HK-2 (cell line): ENCODE measurements around the gene GPS1.

ENCODE experiments used
- DNase-seq: peaks from one replicate; pipeline ENCODE4 v3.0.0-alpha.2; 2018; ENCODE audit not compliant: unreplicated experiment

Gene GPS1

GRCh38 chr17:82014971-82015310 lies 36.8 kb upstream of the GPS1 start:
- DNase-seq = no peak

- no peak for DNase-seq
These were observed 36.3 kb upstream of the GPS1 start for GRCh38 chr17:82015311-82015971.

GRCh38 chr17:82016061-82016874 lies 35.4 kb upstream of the GPS1 start:
- DNase-seq = no peak

- no peak for DNase-seq
These were observed 34.7 kb upstream of the GPS1 start for GRCh38 chr17:82016875-82017459.

- DNase-seq = no peak
These were observed 34.0 kb upstream of the GPS1 start for GRCh38 chr17:82017612-82018151.

GRCh38 chr17:82018152-82018988 lies 33.3 kb upstream of the GPS1 start:
- DNase-seq = no peak

GRCh38 chr17:82018989-82019689 lies 32.6 kb upstream of the GPS1 start:
- DNase-seq = no peak

GRCh38 chr17:82019690-82020571 lies 31.8 kb upstream of the GPS1 start:
- DNase-seq = peak; percentile 68

- DNase-seq = no peak
These were observed 31.1 kb upstream of the GPS1 start for GRCh38 chr17:82020572-82021106.

- DNase-seq = peak; percentile 76
These were observed 30.4 kb upstream of the GPS1 start for GRCh38 chr17:82021107-82021899.

GRCh38 chr17:82021900-82022309 lies 29.8 kb upstream of the GPS1 start:
- peak; percentile 33 for DNase-seq

- no peak for DNase-seq
These were observed 29.3 kb upstream of the GPS1 start, which contains the start of gene CENPX for GRCh38 chr17:82022310-82022980. Gene CENPX (minus strand): TSS chr17:82022878. CDS start chr17:82022861, 17 bp downstream.

GRCh38 chr17:82022981-82023446 lies 28.7 kb upstream of the GPS1 start, which contains the start of gene LRRC45:
Gene LRRC45 (plus strand): TSS chr17:82023305. CDS start chr17:82023644, 339 bp downstream.
- DNase-seq = peak; percentile 100

- peak; percentile 48 for DNase-seq
These were observed 28.1 kb upstream of the GPS1 start for GRCh38 chr17:82023447-82024241.

GRCh38 chr17:82024859-82025258 lies 26.8 kb upstream of the GPS1 start:
- DNase-seq = no peak

GRCh38 chr17:82025401-82026107 lies 26.1 kb upstream of the GPS1 start:
- DNase-seq = no peak

GRCh38 chr17:82028246-82028645 lies 23.5 kb upstream of the GPS1 start:
- no peak for DNase-seq
